Measurements from ENCODE around the gene KCNE2. TPM values are rescaled to one million over a fixed set of nuclear protein-coding genes. Genes with fewer than 3 reads are reported as not detected.
A peak's percentile ranks its signal among the peaks of the same experiment; 100 is the strongest.
"Not testable (repeated sequence)": the region's sequence is repeated elsewhere in the genome, so short reads cannot be mapped to it uniquely, and the experiment has no call there.

KCNE2 gene
- total RNA-seq, 1 experiment from 2014 or later: not detected

- no peak for DNase-seq (ENCODE audit: low spot score)
Observed at GRCh38 chr21:34353182-34353581, 10.6 kb upstream of the KCNE2 start.

- no peak for DNase-seq (ENCODE audit: low spot score)
Observed at GRCh38 chr21:34354836-34355235, 9.0 kb upstream of the KCNE2 start.

- no peak for DNase-seq (ENCODE audit: low spot score)
Observed at GRCh38 chr21:34355570-34355969, 8.2 kb upstream of the KCNE2 start.

- no peak for DNase-seq (ENCODE audit: low spot score)
Observed at GRCh38 chr21:34357889-34358288, 5.9 kb upstream of the KCNE2 start.

GRCh38 chr21:34358866-34359265 is 4.9 kb upstream of the KCNE2 start:
- DNase-seq (ENCODE audit: low spot score): no peak

GRCh38 chr21:34360488-34361241 is 3.1 kb upstream of the KCNE2 start:
- DNase-seq (ENCODE audit: low spot score): no peak

GRCh38 chr21:34362136-34362444 is 1.7 kb upstream of the KCNE2 start:
- DNase-seq (ENCODE audit: low spot score): no peak

- DNase-seq (ENCODE audit: low spot score): no peak
Observed at GRCh38 chr21:34362670-34363069, 1.1 kb upstream of the KCNE2 start.

GRCh38 chr21:34364921-34365320 is 1.1 kb downstream of the KCNE2 start:
- DNase-seq (ENCODE audit: low spot score): no peak

GRCh38 chr21:34365809-34366208 is 2.0 kb downstream of the KCNE2 start:
- no peak for DNase-seq (ENCODE audit: low spot score)

- DNase-seq (ENCODE audit: low spot score): peak; percentile 84
Observed at GRCh38 chr21:34367320-34367935, 3.6 kb downstream of the KCNE2 start.

GRCh38 chr21:34369741-34370140 is 5.9 kb downstream of the KCNE2 start:
- DNase-seq (ENCODE audit: low spot score): no peak

GRCh38 chr21:34372321-34372720 is 8.5 kb downstream of the KCNE2 start:
- DNase-seq (ENCODE audit: low spot score): no peak

GRCh38 chr21:34374462-34374861 is 10.7 kb downstream of the KCNE2 start:
- DNase-seq (ENCODE audit: low spot score): not testable (repeated sequence)

- not testable (repeated sequence) for DNase-seq (ENCODE audit: low spot score)
Observed at GRCh38 chr21:34374940-34375618, 11.3 kb downstream of the KCNE2 start, which contains the start of gene SMIM11. Gene SMIM11 (plus strand): TSS chr21:34375507. CDS start chr21:34379505, 3,998 bp downstream.

GRCh38 chr21:34375619-34375972 is 11.8 kb downstream of the KCNE2 start:
- not testable (repeated sequence) for DNase-seq (ENCODE audit: low spot score)

- not testable (repeated sequence) for DNase-seq (ENCODE audit: low spot score)
Observed at GRCh38 chr21:34383138-34383537, 19.3 kb downstream of the KCNE2 start.

GRCh38 chr21:34383724-34384415 is 20.1 kb downstream of the KCNE2 start:
- DNase-seq (ENCODE audit: low spot score): not testable (repeated sequence)

- DNase-seq (ENCODE audit: low spot score): not testable (repeated sequence)
Observed at GRCh38 chr21:34400522-34400921, 36.7 kb downstream of the KCNE2 start.

- DNase-seq (ENCODE audit: low spot score): not testable (repeated sequence)
Observed at GRCh38 chr21:34404742-34405141, 40.9 kb downstream of the KCNE2 start.

GRCh38 chr21:34405686-34406085 is 41.9 kb downstream of the KCNE2 start:
- not testable (repeated sequence) for DNase-seq (ENCODE audit: low spot score)

- not testable (repeated sequence) for DNase-seq (ENCODE audit: low spot score)
Observed at GRCh38 chr21:34406102-34406501, 42.3 kb downstream of the KCNE2 start.
